D341Med (cell line): ENCODE measurements around the gene PPP1R14B.
"Not testable (repeated sequence)": the region's sequence is repeated elsewhere in the genome, so short reads cannot be mapped to it uniquely, and the experiment has no call there.

Source experiments
- DNase-seq: peaks from one replicate; pipeline ENCODE4 v3.0.0; 2012; ENCODE audit warnings: low spot score

Gene PPP1R14B

DNA sequence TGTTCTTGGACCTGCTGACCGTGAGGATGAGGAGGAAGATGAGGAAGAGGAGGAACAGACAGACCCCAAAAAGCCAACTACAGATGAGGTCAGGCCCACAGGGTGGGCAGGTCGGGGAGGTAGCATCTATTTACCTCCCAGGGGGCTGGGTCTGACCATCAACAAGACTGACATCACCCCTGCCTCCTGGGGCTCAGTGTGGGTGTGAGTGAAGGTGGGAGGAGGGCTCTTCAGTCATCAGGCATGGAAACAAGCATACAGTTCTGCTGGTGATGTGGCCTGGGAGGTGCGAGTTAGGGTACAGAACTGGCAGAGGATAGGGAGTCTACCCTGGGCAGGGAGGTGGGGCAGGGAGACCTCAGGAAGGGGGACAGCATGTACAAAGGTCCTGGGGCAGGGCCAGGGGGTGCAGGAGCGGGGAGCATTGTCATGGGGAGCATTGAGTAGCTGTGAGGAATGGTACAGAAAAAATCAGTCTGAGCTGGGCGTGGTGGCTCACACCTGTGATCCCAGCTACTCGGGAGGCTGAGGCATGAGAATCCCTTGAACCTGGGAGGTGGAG lies 13.5 kb upstream of the PPP1R14B start:
- no peak for DNase-seq

DNA sequence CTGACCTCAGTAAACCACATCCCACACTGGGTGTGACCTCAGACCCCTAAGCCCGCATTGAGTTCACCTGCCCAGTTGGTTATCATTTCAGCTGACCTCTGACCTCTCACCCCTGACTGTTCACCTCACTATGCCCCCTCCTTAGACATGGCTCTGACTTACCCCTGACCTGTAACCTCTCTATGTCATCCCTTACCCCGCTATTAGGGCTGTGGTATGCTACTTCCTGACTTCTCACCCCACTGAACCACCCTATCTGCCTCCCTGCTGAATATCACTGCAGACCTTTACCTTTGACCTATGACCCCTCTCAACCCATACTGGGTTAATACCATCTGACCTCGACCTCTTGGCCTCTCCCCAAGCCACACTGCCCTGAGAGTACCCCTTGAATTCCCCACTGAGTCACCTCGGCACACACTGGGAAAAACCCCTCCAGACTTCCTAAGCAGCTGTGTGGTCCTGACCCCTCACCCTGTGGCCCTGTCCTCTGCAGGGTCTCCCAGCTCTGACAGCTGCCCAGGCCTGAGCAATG lies 12.9 kb upstream of the PPP1R14B start:
- DNase-seq: no peak

GRCh38 chr11:64258946-64259532 lies 12.3 kb upstream of the PPP1R14B start:
- no peak for DNase-seq

GRCh38 chr11:64258356-64258755 lies 11.6 kb upstream of the PPP1R14B start:
- DNase-seq: no peak

DNA sequence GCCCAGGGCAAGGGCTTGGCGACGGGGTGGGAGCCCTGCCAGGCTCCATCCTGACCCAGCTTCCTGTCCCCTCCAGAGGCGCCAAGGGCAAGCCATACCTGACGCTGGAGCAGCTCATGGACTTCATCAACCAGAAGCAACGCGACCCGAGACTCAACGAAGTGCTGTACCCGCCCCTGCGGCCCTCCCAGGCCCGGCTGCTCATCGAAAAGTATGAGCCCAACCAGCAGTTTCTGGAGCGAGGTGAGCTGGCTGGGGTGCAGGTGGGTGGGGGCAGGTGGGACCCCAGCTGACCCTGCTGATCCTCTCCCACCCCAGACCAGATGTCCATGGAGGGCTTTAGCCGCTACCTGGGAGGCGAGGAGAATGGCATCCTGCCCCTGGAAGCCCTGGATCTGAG lies 9.6 kb upstream of the PPP1R14B start:
- no peak for DNase-seq

DNA sequence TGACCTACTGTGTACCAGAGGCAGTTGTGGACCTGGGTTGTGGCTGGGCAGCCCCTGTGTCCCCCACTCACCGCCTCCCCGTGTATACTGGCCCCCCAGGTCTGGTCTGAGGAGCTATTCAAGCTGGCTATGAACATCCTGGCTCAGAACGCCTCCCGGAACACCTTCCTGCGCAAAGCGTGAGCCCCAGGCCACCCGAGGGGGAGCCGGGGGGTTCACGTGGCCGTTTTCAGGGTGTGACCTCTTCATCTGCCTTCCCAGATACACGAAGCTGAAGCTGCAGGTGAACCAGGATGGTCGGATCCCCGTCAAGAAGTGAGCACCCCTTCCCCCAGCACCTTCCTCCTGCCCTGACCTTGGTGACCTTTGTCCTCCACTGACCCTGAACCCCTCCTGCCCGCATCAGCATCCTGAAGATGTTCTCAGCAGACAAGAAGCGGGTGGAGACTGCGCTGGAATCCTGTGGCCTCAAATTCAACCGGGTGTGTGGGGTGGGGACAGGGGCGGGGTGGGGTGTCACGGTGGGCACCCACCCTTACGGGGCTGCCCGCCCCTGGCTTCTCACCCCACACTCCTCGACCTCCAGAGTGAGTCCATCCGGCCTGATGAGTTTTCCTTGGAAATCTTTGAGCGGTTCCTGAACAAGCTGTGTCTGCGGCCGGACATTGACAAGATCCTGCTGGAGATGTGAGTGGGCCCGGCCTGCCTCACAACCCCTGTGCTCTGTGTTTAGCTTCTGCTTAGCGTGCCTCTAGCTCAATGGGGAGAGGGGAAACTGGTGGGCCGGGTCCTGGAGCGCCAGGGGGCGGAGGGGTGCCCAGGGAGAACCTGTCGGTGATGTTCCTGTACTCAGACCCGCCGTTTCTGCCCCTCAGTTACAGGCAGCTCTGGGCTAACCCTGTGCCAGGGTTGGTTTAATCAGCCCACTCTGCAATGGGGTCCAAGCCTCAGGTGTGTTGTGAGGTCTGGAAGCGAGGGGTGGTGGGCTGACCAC lies 8.7 kb upstream of the PPP1R14B start:
- no peak for DNase-seq

DNA sequence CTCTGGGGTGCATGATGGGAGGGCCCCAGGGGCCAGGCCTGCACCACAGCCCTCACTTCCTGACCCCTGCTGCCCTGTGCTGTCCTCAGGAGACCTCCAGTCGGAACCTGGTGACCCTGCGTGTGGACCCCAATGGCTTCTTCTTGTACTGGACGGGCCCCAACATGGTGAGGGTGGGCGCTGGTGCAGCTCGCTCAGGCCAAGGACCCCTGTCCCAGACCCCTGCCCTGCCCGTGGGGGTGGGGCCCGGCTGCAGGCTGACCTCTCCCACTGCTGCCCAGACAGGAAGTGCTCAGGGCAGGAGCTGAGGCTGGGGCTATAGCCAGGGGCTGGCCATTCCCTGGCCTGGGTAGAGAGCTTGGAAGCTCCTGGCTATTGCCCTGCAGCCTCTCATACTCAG lies 7.6 kb upstream of the PPP1R14B start:
- DNase-seq: no peak

GRCh38 chr11:64253481-64253880 lies 6.7 kb upstream of the PPP1R14B start:
- no peak for DNase-seq

GRCh38 chr11:64253043-64253442 lies 6.3 kb upstream of the PPP1R14B start:
- no peak for DNase-seq

DNA sequence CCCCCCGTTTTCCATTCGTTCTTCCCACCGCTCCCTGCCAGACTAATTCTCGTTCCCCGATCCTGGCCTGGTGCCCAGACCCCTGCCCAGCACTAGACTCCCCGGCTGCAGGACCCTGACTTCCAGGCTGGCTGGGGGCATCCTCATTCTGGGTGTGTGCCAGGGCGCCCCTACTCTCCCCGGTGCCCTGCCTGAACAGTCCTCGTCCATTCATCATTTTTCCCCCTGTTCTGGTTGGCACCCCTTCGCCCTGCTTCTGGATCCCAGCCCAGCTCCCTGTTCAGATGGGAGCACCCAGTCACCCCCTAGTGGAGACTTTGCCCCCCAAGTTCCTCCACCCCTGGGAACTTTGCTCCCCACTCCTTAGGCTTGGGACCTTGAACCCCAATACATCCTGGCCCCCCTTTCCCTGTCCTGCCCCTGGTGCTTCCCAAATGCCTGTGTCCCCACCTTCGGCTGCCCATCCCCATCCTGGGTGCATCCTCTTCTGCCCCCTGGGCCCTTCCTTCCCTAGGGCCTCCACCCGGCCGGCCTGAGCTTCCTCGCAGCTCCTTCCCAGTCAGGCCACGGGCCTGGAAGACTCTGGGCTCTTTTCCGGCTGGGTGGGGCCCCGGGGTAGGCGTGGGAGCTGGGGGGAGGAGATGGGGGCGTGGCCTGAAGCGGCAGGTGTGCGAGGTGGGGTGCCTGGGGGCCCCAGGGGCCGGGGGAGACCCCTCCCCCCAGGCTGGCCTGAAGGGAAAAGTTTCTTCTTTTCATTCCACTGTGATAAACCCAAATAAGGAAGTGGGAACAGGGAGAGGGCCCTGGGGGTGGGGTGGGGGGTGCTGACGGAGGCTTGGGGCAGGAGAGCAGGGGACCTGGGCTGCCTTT lies 5.5 kb upstream of the PPP1R14B start:
- DNase-seq: peak; percentile 54

GRCh38 chr11:64251753-64252002 lies 4.9 kb upstream of the PPP1R14B start:
- DNase-seq: no peak

GRCh38 chr11:64251016-64251752 lies 4.4 kb upstream of the PPP1R14B start, which contains the start of gene PLCB3:
PLCB3 (plus strand) TSS chr11:64251530; CDS start chr11:64251650, 120 bp downstream.
- DNase-seq: peak; percentile 94

- DNase-seq: peak; percentile 67
Observed at GRCh38 chr11:64250415-64251015, 3.8 kb upstream of the PPP1R14B start.

DNA sequence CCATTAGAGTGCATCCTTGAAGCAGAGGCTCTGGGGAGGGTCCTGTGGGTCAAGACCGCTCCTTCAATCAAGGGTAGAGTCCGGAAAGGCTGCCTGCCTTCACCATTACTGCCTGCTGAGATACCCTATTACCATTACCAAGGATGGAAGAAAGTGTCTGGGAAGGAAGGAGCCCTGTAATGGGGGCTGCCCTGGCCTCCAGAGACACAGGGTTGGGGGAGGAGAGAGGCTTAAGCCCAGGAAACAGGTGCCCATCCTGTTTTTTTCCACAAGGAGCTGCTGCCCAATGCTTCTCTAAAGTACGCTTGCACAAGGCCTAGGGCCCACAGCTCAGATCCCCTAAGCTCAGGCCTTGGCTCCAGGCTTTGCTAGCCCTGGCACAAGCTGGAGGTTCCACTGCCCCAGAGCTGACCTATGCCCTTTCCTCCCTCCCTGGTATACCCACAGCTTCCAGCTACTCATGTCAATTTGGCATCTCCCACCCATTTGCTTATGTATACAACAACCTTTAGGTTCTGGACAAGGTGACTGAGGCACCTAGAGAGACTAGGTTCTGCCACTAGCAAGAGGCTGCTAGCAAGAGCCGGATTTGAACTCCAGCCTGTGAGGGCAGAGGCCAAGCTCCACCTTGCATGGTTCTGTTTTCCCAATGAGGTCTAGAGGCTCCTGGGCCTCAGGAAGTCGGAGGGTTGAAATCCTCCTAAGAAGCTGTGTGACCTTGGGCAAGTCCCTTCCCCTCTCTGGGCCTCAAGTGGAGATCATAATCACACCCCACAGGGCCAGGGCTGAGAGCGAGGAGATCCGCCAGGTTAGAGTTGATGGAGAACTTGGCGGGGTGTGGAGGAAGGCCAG lies 3.0 kb upstream of the PPP1R14B start:
- DNase-seq: no peak

DNA sequence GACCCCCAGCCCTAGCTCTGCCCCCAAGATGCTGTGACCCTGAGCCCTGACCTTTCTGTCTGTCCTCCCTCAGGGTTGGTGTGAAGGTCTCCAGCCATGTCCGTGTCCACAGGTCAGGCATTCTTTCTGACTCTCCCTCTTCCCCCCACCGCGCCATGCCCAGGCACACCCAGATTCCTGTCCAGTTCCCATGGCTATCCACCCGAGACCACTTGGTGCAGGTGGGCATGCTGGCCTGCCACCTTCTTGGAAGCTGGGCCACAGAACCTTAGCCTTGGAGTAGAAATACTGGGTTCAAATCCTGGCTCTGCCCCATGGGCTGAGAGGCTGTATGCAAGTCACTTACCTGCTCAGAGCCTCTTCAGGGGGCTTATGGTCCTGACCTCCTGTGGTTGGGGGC lies 2.3 kb upstream of the PPP1R14B start:
- no peak for DNase-seq

GRCh38 chr11:64248578-64248977 lies 1.8 kb upstream of the PPP1R14B start:
- DNase-seq: no peak

DNA sequence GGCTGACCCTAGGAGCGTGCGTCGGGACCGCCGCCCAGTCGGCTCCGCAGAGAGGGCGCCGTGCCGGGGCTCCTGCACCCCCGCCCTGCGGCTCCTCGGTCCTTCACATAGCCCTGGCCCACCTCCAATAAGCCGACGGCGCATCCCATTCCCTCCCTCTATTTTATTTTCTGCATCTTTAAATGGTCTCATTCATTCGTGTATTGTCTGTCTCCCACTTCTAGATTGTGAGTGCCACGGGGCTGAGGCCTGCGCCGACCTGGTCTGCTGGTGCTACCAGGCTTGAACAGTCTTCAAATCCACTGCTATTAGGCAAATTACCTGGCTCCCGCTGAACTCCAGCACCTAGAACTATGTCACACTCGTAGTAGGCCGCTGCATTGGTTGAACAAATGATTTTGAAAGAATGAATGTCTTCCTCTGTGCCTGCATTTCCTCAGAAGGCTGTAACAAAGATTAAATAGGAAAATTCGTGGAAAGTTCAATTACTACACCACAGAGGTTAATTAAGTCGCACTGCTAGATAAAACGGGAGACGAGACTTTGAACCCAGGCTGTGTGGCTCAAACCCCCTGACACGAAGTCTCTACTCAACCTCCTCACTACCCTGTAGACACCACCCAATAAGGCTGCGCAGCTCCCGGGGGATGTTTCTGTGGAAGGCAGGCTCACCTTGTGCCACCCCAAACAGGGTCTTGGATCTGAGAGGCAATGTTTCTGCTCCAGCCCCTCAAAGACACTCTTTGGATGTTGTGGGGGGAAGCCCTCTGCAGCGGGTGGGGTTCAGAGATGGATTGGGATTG lies 1.2 kb upstream of the PPP1R14B start:
- DNase-seq: no peak

- DNase-seq: not testable (repeated sequence)
Observed at GRCh38 chr11:64246621-64246870, 197 bp downstream of the PPP1R14B start.
